H1 (cell line): Measurements from ENCODE around the gene PPM1L. TPM values are rescaled to one million over a fixed set of nuclear protein-coding genes. Genes with fewer than 3 reads are reported as not detected.

ENCODE experiments used
- CTCF ChIA-PET: fragments of 300-600 bp; sonication (Branson Sonifier 250); formaldehyde crosslinking; loops from one replicate; lab custom pipeline; 2021; ENCODE audit not compliant: partially characterized antibody; lab: Charles Lee
- POLR2A ChIA-PET: fragments of 300-600 bp; sonication (Branson Sonifier 250); formaldehyde crosslinking; loops from one replicate; lab custom pipeline; 2021; ENCODE audit warnings: inconsistent platforms; ENCODE audit not compliant: partially characterized antibody; lab: Charles Lee
- DNase-seq, 2 experiments: peaks; one replicate each; pipeline versions ENCODE4 v3.0.0 to v3.0.0-alpha.2; 2010 to 2022; ENCODE audit warnings: low spot score in 2 of 2, low read depth in 1 of 2, mixed read lengths in 1 of 2
- FAIRE-seq: peaks from 2 replicates; lab custom pipeline; 2011; peaks lifted over from hg19 to GRCh38; lab: Jason Lieb, UNC
- H2AFZ ChIP-seq: 2 replicates; pipeline ENCODE4 v1.8.1; 2012; ENCODE audit warnings: low read length, inconsistent platforms
- H2AK5ac ChIP-seq: 2 replicates; pipeline ENCODE4 v1.6.1; 2013; ENCODE audit warnings: low read depth, low read length
- H2BK120ac ChIP-seq: replicated peaks from 2 replicates; pipeline ENCODE3; 2013; ENCODE audit warnings: low read depth, low read length, inconsistent platforms
- H2BK12ac ChIP-seq: 2 replicates; pipeline ENCODE4 v1.6.1; 2013; ENCODE audit warnings: low read depth, low read length
- H2BK15ac ChIP-seq: 2 replicates; pipeline ENCODE4 v1.6.1; 2013; ENCODE audit warnings: low read length
- H2BK20ac ChIP-seq: 2 replicates; pipeline ENCODE4 v1.6.1; 2013; ENCODE audit warnings: low read length
- H2BK5ac ChIP-seq: 2 replicates; pipeline ENCODE4 v1.6.1; 2013; ENCODE audit warnings: low read depth, low read length
- H3K14ac ChIP-seq: 2 replicates; pipeline ENCODE4 v1.6.1; 2013; ENCODE audit warnings: inconsistent platforms; ENCODE audit not compliant: insufficient read length
- H3K18ac ChIP-seq: 2 replicates; pipeline ENCODE4 v1.6.1; 2013; ENCODE audit warnings: low read length; ENCODE audit errors: extremely low read depth
- H3K23ac ChIP-seq: 2 replicates; pipeline ENCODE4 v1.6.1; 2013; ENCODE audit warnings: inconsistent platforms; ENCODE audit not compliant: insufficient read length
- H3K23me2 ChIP-seq: 2 replicates; pipeline ENCODE4 v1.6.1; 2013; ENCODE audit warnings: low read depth, low read length
- H3K27ac ChIP-seq: 2 replicates; pipeline ENCODE4 v1.6.1; 2011; ENCODE audit warnings: low read depth, low read length, inconsistent platforms
- H3K27me3 ChIP-seq, 4 experiments: replicated peaks in 1 of 4; 1 replicate in 1 of 4; 2 replicates in 3 of 4; pipeline versions ENCODE4 v1.6.1 to v1.8.1; 2011 to 2013; ENCODE audit warnings: low read length in 3 of 4, mild to moderate bottlenecking in 3 of 4, inconsistent platforms in 2 of 4, mixed read lengths in 2 of 4, moderate library complexity in 1 of 4; ENCODE audit not compliant: control insufficient read depth in 3 of 4, insufficient read depth in 3 of 4; ENCODE audit errors: extremely low read depth in 1 of 4
- H3K36me3 ChIP-seq, 4 experiments: 2 replicates each; pipeline versions ENCODE4 v1.6.1 to v1.8.1; 2011 to 2013; ENCODE audit warnings: mild to moderate bottlenecking in 4 of 4, low read length in 3 of 4, moderate library complexity in 2 of 4, control low read depth in 1 of 4, inconsistent platforms in 1 of 4; ENCODE audit not compliant: insufficient read depth in 4 of 4, control insufficient read depth in 2 of 4
- H3K4ac ChIP-seq: replicated peaks from 2 replicates; pipeline ENCODE3; 2013; ENCODE audit warnings: low read length, low read depth, mixed read lengths, inconsistent platforms; ENCODE audit not compliant: insufficient read length
- H3K4me1 ChIP-seq, 4 experiments: replicated peaks in 1 of 4; 1 replicate in 1 of 4; 2 replicates in 3 of 4; pipeline versions ENCODE4 v1.6.1 to v1.8.1; 2011 to 2013; ENCODE audit warnings: low read length in 3 of 4, inconsistent platforms in 2 of 4, mixed read lengths in 1 of 4; ENCODE audit not compliant: insufficient read depth in 4 of 4, control insufficient read depth in 3 of 4
- H3K4me2 ChIP-seq, 2 experiments: 2 replicates each; pipeline versions ENCODE4 v1.6.1 to v1.8.1; 2011 to 2013; ENCODE audit warnings: low read depth in 2 of 2, low read length in 2 of 2, control low read depth in 1 of 2, inconsistent platforms in 1 of 2, mild to moderate bottlenecking in 1 of 2; ENCODE audit not compliant: insufficient read depth in 1 of 2
- H3K4me3 ChIP-seq, 4 experiments: fragments of 200-600, 300-600 bp in 1 of 4; sonication (generic), shearing (Covaris generic), sonication (Bioruptor Twin) in 1 of 4; 2 replicates each; pipeline versions ENCODE4 v1.5.1 to v1.8.1; 2011 to 2016; ENCODE audit warnings: low read length in 4 of 4, low read depth in 3 of 4, control low read depth in 2 of 4, inconsistent platforms in 2 of 4, mild to moderate bottlenecking in 2 of 4, mixed read lengths in 1 of 4, moderate library complexity in 1 of 4; ENCODE audit not compliant: insufficient read depth in 2 of 4; ENCODE audit errors: extremely low read depth in 1 of 4
- H3K56ac ChIP-seq: replicated peaks from 2 replicates; pipeline ENCODE3; 2013; ENCODE audit warnings: low read depth, mild to moderate bottlenecking, mixed read lengths, low read length, inconsistent platforms; ENCODE audit not compliant: insufficient read length
- H3K79me1 ChIP-seq: 2 replicates; pipeline ENCODE4 v1.6.1; 2013; ENCODE audit warnings: low read depth, low read length, control low read depth
- H3K79me2 ChIP-seq, 2 experiments: 2 replicates each; pipeline versions ENCODE4 v1.6.1 to v1.8.1; 2012 to 2013; ENCODE audit warnings: low read length in 2 of 2, mild to moderate bottlenecking in 2 of 2, inconsistent platforms in 1 of 2; ENCODE audit not compliant: insufficient read depth in 2 of 2, control insufficient read depth in 1 of 2
- H3K9ac ChIP-seq, 4 experiments: replicated peaks in 1 of 4; 1 replicate in 1 of 4; 2 replicates in 3 of 4; pipeline versions ENCODE4 v1.6.1 to v1.8.1; 2011 to 2013; ENCODE audit warnings: low read depth in 3 of 4, low read length in 3 of 4, control low read depth in 2 of 4, mild to moderate bottlenecking in 2 of 4, moderate library complexity in 2 of 4, inconsistent platforms in 1 of 4; ENCODE audit errors: extremely low read depth in 1 of 4
- H3K9me3 ChIP-seq, 2 experiments: 2 replicates each; pipeline versions ENCODE4 v1.6.1 to v1.8.1; 2012 to 2013; ENCODE audit warnings: mild to moderate bottlenecking in 2 of 2, moderate library complexity in 2 of 2, control low read depth in 1 of 2, inconsistent platforms in 1 of 2, low read depth in 1 of 2, low read length in 1 of 2, mixed read lengths in 1 of 2; ENCODE audit not compliant: insufficient read depth in 2 of 2
- H4K20me1 ChIP-seq, 2 experiments: replicated peaks in 1 of 2; 2 replicates each; pipeline versions ENCODE3 to v1.8.1; 2011 to 2013; ENCODE audit warnings: inconsistent platforms in 2 of 2, low read length in 2 of 2, mild to moderate bottlenecking in 1 of 2; ENCODE audit not compliant: insufficient read depth in 2 of 2, control insufficient read depth in 1 of 2
- H4K5ac ChIP-seq: 2 replicates; pipeline ENCODE4 v1.6.1; 2013; ENCODE audit warnings: low read length, low read depth, mixed read lengths, inconsistent platforms; ENCODE audit not compliant: insufficient read length
- H4K8ac ChIP-seq: 2 replicates; pipeline ENCODE4 v1.8.0; 2013; ENCODE audit warnings: mild to moderate bottlenecking, moderate library complexity, low read length, inconsistent platforms; ENCODE audit not compliant: insufficient read depth; ENCODE audit errors: extremely low read depth
- H4K91ac ChIP-seq: replicated peaks from 2 replicates; pipeline ENCODE3; 2013; ENCODE audit warnings: low read length, mixed read lengths, inconsistent platforms; ENCODE audit not compliant: insufficient read length
- CHD2 ChIP-seq: IDR thresholded peaks from 2 replicates; pipeline ENCODE4 v1.6.1; 2012; ENCODE audit warnings: low read length, improper control_type of control experiment
- JUND ChIP-seq: IDR thresholded peaks from 2 replicates; pipeline ENCODE4 v1.6.1; 2011; ENCODE audit warnings: mild to moderate bottlenecking, improper control_type of control experiment, low read length
- WGBS, 2 experiments: shearing (Covaris generic) in 1 of 2; methylation state at CpG; one replicate each; pipeline versions ENCODE4 v1.1.6 to v1.1.7; 2013 to 2015; ENCODE audit warnings: low lambda C conversion rate in 2 of 2, mixed read lengths in 2 of 2, inconsistent platforms in 1 of 2, low coverage in 1 of 2, missing lambda C conversion rate in 1 of 2; ENCODE audit not compliant: insufficient replicate concordance in 2 of 2, insufficient coverage in 1 of 2, insufficient read length in 1 of 2; ENCODE audit errors: extremely low coverage in 1 of 2, missing lambda C conversion rate in 1 of 2; 5-methylcytosine and 5-hydroxymethylcytosine counted together
- polyA plus RNA-seq, 7 experiments: library from polyadenylated mRNA; depleted of rRNA in 3 of 7; stranded (reverse) in 5 of 7; unstranded in 2 of 7; fragments of >200 nt in 5 of 7; fragments of 200-250 nt in 2 of 7; gene quantifications; 1 replicate in 5 of 7; 2 replicates in 1 of 7; 4 replicates in 1 of 7; pipeline versions ENCODE4 v1.2.1 to v1.2.3, GENCODE V29; 2011 to 2013; ENCODE audit warnings: missing spikeins in 2 of 7, mixed read lengths in 2 of 7
- total RNA-seq: library from RNA; stranded (reverse); fragmentation: NEBNext Ultra II Directional; extraction: Animal tissue kit (Norgen Biotek cat#: 25700); gene quantifications from 2 replicates; pipeline ENCODE4 v1.2.1, GENCODE V29; 2021

Gene PPM1L
- total and polyA plus RNA-seq, 2 of the 8 experiments (the other 6 are each of a cell fraction or from before 2014, with no cell fraction given): 2.8 to 18.1 TPM

- Histone ChIP-seq H2BK12ac (no peak overlapping the region), H3K4me3 (no peak overlapping the region), H4K20me1 (no peaks in the 10 kb centered on the region), H3K27me3 (no peaks in the 10 kb centered on the region), H4K5ac (no peak overlapping the region), H3K36me3 (peaks cover 0 to 3% (median 0%) of the 10 kb centered on the region in 4 experiments; a peak in 1 of 8 replicates), H3K4me2 (no peak overlapping the region), H3K56ac (no peak overlapping the region), H3K23ac (no peak overlapping the region), H4K8ac (no peak overlapping the region), H2BK120ac (no peak overlapping the region), H3K79me2 (no peaks in the 10 kb centered on the region), H2BK15ac (no peak overlapping the region)
- no peak for DNase-seq
- CTCF ChIA-PET: no interaction called here
- TF ChIP-seq CHD2: no peak
- TF ChIP-seq JUND: no peak
- TF ChIP-seq, all 59 proteins: peak for 0
- H3K9ac ChIP-seq: no peak overlapping the region
- H3K9me3 ChIP-seq: no peaks in the 10 kb centered on the region
- 90% methylated on average over 3 of the region's 3 CpGs; no CpG with 5 or more reads in 1 of the 2 experiments for WGBS, 2 experiments
- no peaks in the 10 kb centered on the region for H3K79me1 ChIP-seq
- no peak overlapping the region for H3K27ac ChIP-seq
- no peak overlapping the region for H4K91ac ChIP-seq
- H2AFZ ChIP-seq: no peak overlapping the region
- no peak overlapping the region for H3K4ac ChIP-seq
- FAIRE-seq: no peak
- no peak overlapping the region for H2AK5ac ChIP-seq
- no peaks in the 10 kb centered on the region for H3K4me1 ChIP-seq
- no peak overlapping the region for H2BK5ac ChIP-seq
- no peak overlapping the region for H3K14ac ChIP-seq
- H3K18ac ChIP-seq: no peak overlapping the region
- no peak overlapping the region for H2BK20ac ChIP-seq
- H3K23me2 ChIP-seq: no peaks in the 10 kb centered on the region
- POLR2A ChIA-PET: no interaction called here
These were observed 294.9 kb downstream of the PPM1L start for GRCh38 chr3:161050935-161051334.
